Muscle layer of duodenum (tissue), 2 donors: ENCODE results near the gene AGAP4.
"Not testable (repeated sequence)": the region's sequence is repeated elsewhere in the genome, so short reads cannot be mapped to it uniquely, and the experiment has no call there.

Source experiments
- H3K27ac ChIP-seq: one replicate; pipeline ENCODE4 v1.7.0; 2013; ENCODE audit warnings: mild to moderate bottlenecking, low read length
- H3K27me3 ChIP-seq: one replicate; pipeline ENCODE4 v1.7.0; 2013; ENCODE audit warnings: low read depth, mild to moderate bottlenecking, control low read depth, low read length
- H3K36me3 ChIP-seq, 2 donors: one replicate each; pipeline ENCODE4 v1.7.0; 2013; ENCODE audit warnings: low read length in 2 of 2, control low read depth in 1 of 2, mild to moderate bottlenecking in 1 of 2; ENCODE audit not compliant: insufficient read depth in 2 of 2, control insufficient read depth in 1 of 2
- H3K4me1 ChIP-seq, 2 donors: one replicate each; pipeline ENCODE4 v1.7.0; 2013; ENCODE audit warnings: low read length in 2 of 2, mild to moderate bottlenecking in 2 of 2, control low read depth in 1 of 2, moderate library complexity in 1 of 2; ENCODE audit not compliant: insufficient read depth in 2 of 2, control insufficient read depth in 1 of 2
- H3K4me3 ChIP-seq, 2 donors: one replicate each; pipeline ENCODE4 v1.7.0; 2013; ENCODE audit warnings: low read length in 2 of 2, low read depth in 1 of 2, mild to moderate bottlenecking in 1 of 2
- H3K9me3 ChIP-seq, 2 donors: one replicate each; pipeline ENCODE4 v1.7.0; 2013; ENCODE audit warnings: low read length in 2 of 2, control low read depth in 1 of 2, mild to moderate bottlenecking in 1 of 2; ENCODE audit not compliant: control insufficient read depth in 1 of 2
- donor health status: healthy.

Gene AGAP4

GRCh38 chr10:45817912-45818311, 29.4 kb downstream of the AGAP4 start:
- Histone ChIP-seq H3K4me3 (no peak overlapping the region), H3K27ac (no peak overlapping the region), H3K4me1 (no peaks in the 10 kb centered on the region), H3K9me3 (no peaks in the 10 kb centered on the region), H3K27me3 (no peaks in the 10 kb centered on the region), H3K36me3 (no peaks in the 10 kb centered on the region)

- Histone ChIP-seq H3K4me1 (no peaks in the 10 kb centered on the region), H3K27ac (no peak overlapping the region), H3K4me3 (no peak overlapping the region), H3K9me3 (no peaks in the 10 kb centered on the region), H3K36me3 (no peaks in the 10 kb centered on the region), H3K27me3 (no peaks in the 10 kb centered on the region)
Observed at GRCh38 chr10:45817130-45817859, 30.0 kb downstream of the AGAP4 start.

GRCh38 chr10:45814146-45814545, 33.2 kb downstream of the AGAP4 start:
- not testable (repeated sequence) for H3K4me3 ChIP-seq, H3K27ac ChIP-seq, H3K9me3 ChIP-seq, H3K4me1 ChIP-seq, H3K27me3 ChIP-seq, H3K36me3 ChIP-seq

GRCh38 chr10:45812959-45813358, 34.3 kb downstream of the AGAP4 start:
- H3K27ac ChIP-seq, H3K9me3 ChIP-seq, H3K36me3 ChIP-seq, H3K27me3 ChIP-seq, H3K4me3 ChIP-seq, H3K4me1 ChIP-seq: not testable (repeated sequence)

- Histone ChIP-seq H3K4me3 (no peak overlapping the region), H3K4me1 (no peaks in the 10 kb centered on the region), H3K9me3 (no peaks in the 10 kb centered on the region), H3K27me3 (no peaks in the 10 kb centered on the region), H3K36me3 (no peaks in the 10 kb centered on the region), H3K27ac (no peak overlapping the region)
Observed at GRCh38 chr10:45811075-45811474, 36.2 kb downstream of the AGAP4 start.

GRCh38 chr10:45809837-45810236, 37.5 kb downstream of the AGAP4 start:
- no peaks in the 10 kb centered on the region for H3K27me3 ChIP-seq
- H3K36me3 ChIP-seq: no peaks in the 10 kb centered on the region
- H3K4me3 ChIP-seq: no peak overlapping the region
- no peak overlapping the region for H3K27ac ChIP-seq
- H3K4me1 ChIP-seq: no peaks in the 10 kb centered on the region
- H3K9me3 ChIP-seq: no peaks in the 10 kb centered on the region

GRCh38 chr10:45804996-45805395, 42.3 kb downstream of the AGAP4 start:
- H3K27me3 ChIP-seq, H3K9me3 ChIP-seq, H3K27ac ChIP-seq, H3K36me3 ChIP-seq, H3K4me3 ChIP-seq, H3K4me1 ChIP-seq: not testable (repeated sequence)

- not testable (repeated sequence) for H3K9me3 ChIP-seq, H3K4me1 ChIP-seq, H3K36me3 ChIP-seq, H3K27me3 ChIP-seq, H3K4me3 ChIP-seq, H3K27ac ChIP-seq
Observed at GRCh38 chr10:45803060-45804010, 44.0 kb downstream of the AGAP4 start.

GRCh38 chr10:45794761-45795160, 52.5 kb downstream of the AGAP4 start:
- not testable (repeated sequence) for H3K4me3 ChIP-seq, H3K27ac ChIP-seq, H3K4me1 ChIP-seq, H3K27me3 ChIP-seq, H3K9me3 ChIP-seq
- H3K36me3 ChIP-seq: peaks cover 0 to 17% of the 10 kb centered on the region in 2 donors

- not testable (repeated sequence) for H3K4me3 ChIP-seq, H3K9me3 ChIP-seq, H3K27ac ChIP-seq, H3K27me3 ChIP-seq, H3K4me1 ChIP-seq
- H3K36me3 ChIP-seq: peaks cover 4 to 31% of the 10 kb centered on the region in 2 donors
Observed at GRCh38 chr10:45790694-45791426, 56.4 kb downstream of the AGAP4 start.

- H3K9me3 ChIP-seq, H3K4me1 ChIP-seq, H3K27me3 ChIP-seq, H3K27ac ChIP-seq, H3K4me3 ChIP-seq: not testable (repeated sequence)
- peaks cover 4 to 31% of the 10 kb centered on the region in 2 donors for H3K36me3 ChIP-seq
Observed at GRCh38 chr10:45789991-45790390, 57.3 kb downstream of the AGAP4 start.
